ENCODE data around the gene CASKIN2. TPM values are rescaled to one million over a fixed set of nuclear protein-coding genes. Genes with fewer than 3 reads are reported as not detected.

CASKIN2 gene
- total RNA-seq, 2 donors from 2014 or later, result 16.0 to 35.8 TPM

- Histone ChIP-seq H3K4me3 (no peak overlapping the region), H3K4me1 (replicated peaks) (peaks cover 5% of the 10 kb centered on the region), H3K27ac (no peak overlapping the region), H3K36me3 (no peaks in the 10 kb centered on the region), H3K27me3 (replicated peaks; ENCODE audit: insufficient read depth) (no peaks in the 10 kb centered on the region), H3K9me3 (no peaks in the 10 kb centered on the region)
- TF ChIP-seq, protein P1, sequence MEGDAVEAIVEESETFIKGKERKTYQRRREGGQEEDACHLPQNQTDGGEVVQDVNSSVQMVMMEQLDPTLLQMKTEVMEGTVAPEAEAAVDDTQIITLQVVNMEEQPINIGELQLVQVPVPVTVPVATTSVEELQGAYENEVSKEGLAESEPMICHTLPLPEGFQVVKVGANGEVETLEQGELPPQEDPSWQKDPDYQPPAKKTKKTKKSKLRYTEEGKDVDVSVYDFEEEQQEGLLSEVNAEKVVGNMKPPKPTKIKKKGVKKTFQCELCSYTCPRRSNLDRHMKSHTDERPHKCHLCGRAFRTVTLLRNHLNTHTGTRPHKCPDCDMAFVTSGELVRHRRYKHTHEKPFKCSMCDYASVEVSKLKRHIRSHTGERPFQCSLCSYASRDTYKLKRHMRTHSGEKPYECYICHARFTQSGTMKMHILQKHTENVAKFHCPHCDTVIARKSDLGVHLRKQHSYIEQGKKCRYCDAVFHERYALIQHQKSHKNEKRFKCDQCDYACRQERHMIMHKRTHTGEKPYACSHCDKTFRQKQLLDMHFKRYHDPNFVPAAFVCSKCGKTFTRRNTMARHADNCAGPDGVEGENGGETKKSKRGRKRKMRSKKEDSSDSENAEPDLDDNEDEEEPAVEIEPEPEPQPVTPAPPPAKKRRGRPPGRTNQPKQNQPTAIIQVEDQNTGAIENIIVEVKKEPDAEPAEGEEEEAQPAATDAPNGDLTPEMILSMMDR (IDR thresholded peaks at IDR 0.05), result no peak
- TF ChIP-seq POLR2A (IDR thresholded peaks at IDR 0.05) (no peak), POLR2AphosphoS5 (IDR thresholded peaks at IDR 0.05) (no peak)
- intact Hi-C loops (cut with DNase I), result no loop called here
- DNase-seq (ENCODE audit: low spot score), result no peak
Measured at GRCh38 chr17:75454193-75454592, 61.1 kb downstream of the CASKIN2 start.

GRCh38 chr17:75450270-75450669 lies 65.1 kb downstream of the CASKIN2 start:
- no peaks in the 10 kb centered on the region for H3K4me1 ChIP-seq (replicated peaks)
- TF ChIP-seq, protein P1 (IDR thresholded peaks at IDR 0.05), result no peak
- TF ChIP-seq POLR2A (IDR thresholded peaks at IDR 0.05) (no peak), POLR2AphosphoS5 (IDR thresholded peaks at IDR 0.05) (no peak)
- no peak for DNase-seq (ENCODE audit: low spot score)
- 79% methylated on average over 4 of the region's 4 CpGs for WGBS
- no peak overlapping the region for H3K27ac ChIP-seq
- H3K9me3 ChIP-seq, result no peaks in the 10 kb centered on the region
- intact Hi-C loops (cut with DNase I), result no loop called here
- no peak overlapping the region for H3K4me3 ChIP-seq
- H3K27me3 ChIP-seq (replicated peaks; ENCODE audit: insufficient read depth), result no peaks in the 10 kb centered on the region
- H3K36me3 ChIP-seq, result no peaks in the 10 kb centered on the region

Small RNA genes lying within 50 kb of the gene (microRNA-seq; reads per million reads assigned to microRNA genes)
- gene MIR6785, result not detected

Other genes with a start within 250 kb of the CASKIN2 start
- 10 to 100 TPM; 14.1 to 31.4 TPM for gene MIF4GD, start 244.3 kb downstream of the CASKIN2 start, total RNA-seq
- 10 to 100 TPM in 1 of 2 donors, 1 to 10 TPM in 1; 5.2 to 15.2 TPM for gene SLC25A19, start 226.1 kb downstream of the CASKIN2 start, total RNA-seq
- gene GRB2, start 109.9 kb downstream of the CASKIN2 start, total RNA-seq, result 10 to 100 TPM; 88.3 to 95.7 TPM
- 100 to 1,000 TPM in 1 of 2 donors, 10 to 100 TPM in 1; 63.5 to 128 TPM for gene TMEM94, start 58.9 kb downstream of the CASKIN2 start, total RNA-seq
- 10 to 100 TPM; 45.9 to 56.2 TPM for gene TSEN54, start 991 bp upstream of the CASKIN2 start, total RNA-seq
- gene LLGL2, start 10.2 kb upstream of the CASKIN2 start, total RNA-seq, result 10 to 100 TPM; 43.0 to 65.3 TPM
- gene MYO15B, start 72.3 kb upstream of the CASKIN2 start, total RNA-seq, result 100 to 1,000 TPM in 1 of 2 donors, 10 to 100 TPM in 1; 86.5 to 214 TPM
- gene SMIM5, start 117.9 kb upstream of the CASKIN2 start, total RNA-seq, result 1 to 10 TPM in 1 of 2 donors, under 1 TPM in 1; 0.27 to 4.1 TPM
- gene RECQL5, start 151.6 kb upstream of the CASKIN2 start, total RNA-seq, result 100 to 1,000 TPM in 1 of 2 donors, 10 to 100 TPM in 1; 33.6 to 132 TPM
- gene SAP30BP, start 151.8 kb upstream of the CASKIN2 start, total RNA-seq, result 10 to 100 TPM; 50.4 to 72.3 TPM
- gene ITGB4, start 205.9 kb upstream of the CASKIN2 start, total RNA-seq, result 100 to 1,000 TPM in 1 of 2 donors, 10 to 100 TPM in 1; 81.0 to 105 TPM
- 10 to 100 TPM; 28.1 to 28.5 TPM for gene GALK1, start 249.7 kb upstream of the CASKIN2 start, total RNA-seq